Measurements from ENCODE around the gene XAGE5. TPM values are rescaled to one million over a fixed set of nuclear protein-coding genes. Genes with fewer than 3 reads are reported as not detected.

XAGE5 gene
- polyA plus RNA-seq, 1 donor (not counting 4 experiments of a cell fraction or from before 2014, with no cell fraction given), result not detected

DNA sequence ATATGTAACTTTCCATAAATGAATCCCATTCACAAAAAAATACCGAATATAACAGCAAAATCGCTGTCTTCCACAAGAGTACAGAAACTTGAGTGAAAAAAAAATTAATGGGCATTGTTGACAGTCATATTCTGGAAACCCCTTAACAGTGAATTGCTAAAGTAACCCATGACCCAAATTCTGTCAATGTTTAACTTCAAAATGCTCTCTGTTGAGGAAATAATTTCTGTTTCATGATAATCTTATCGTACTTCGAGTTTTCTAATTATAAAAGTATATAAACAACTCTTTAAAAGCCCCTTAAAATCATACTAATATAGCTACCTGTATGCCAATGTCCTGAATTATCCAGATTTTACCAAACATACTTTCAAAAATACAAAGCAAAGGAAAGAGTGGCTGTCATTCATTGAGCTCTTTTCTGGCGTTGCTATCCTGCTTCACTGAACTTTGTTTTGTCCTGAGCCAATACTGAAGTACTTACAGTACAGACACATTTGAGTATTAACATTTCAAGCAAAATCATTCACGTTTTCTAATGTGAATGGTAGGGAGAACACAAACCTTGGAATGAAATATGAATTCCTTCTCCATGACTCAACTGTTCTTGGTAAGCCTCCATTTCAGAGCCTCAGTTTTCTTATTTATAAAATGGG lies 54.4 kb downstream of the XAGE5 start:
- Histone ChIP-seq H3K27ac (ENCODE audit: control insufficient read depth, insufficient read depth, low read length) (no peak overlapping the region), H3K27me3 (ENCODE audit: control insufficient read depth, extremely low read depth, insufficient read depth, low read length) (no peaks in the 10 kb centered on the region), H3K36me3 (ENCODE audit: control insufficient read depth in 2 of 2, extremely low read depth in 1 of 2, insufficient read depth in 2 of 2, low read length in 2 of 2) (no peaks in the 10 kb centered on the region), H3K9me3 (ENCODE audit: control insufficient read depth, low read depth, low read length) (peaks cover 2% of the 10 kb centered on the region), H3K79me2 (ENCODE audit: control insufficient read depth, insufficient read depth, low read length) (no peaks in the 10 kb centered on the region), H3K4me1 (ENCODE audit: control insufficient read depth, extremely low read depth, insufficient read depth, low read length) (no peaks in the 10 kb centered on the region), H3K4me2 (ENCODE audit: control insufficient read depth, extremely low read depth, insufficient read depth, low read depth, low read length) (no peak overlapping the region), H3K9me1 (ENCODE audit: control insufficient read depth, extremely low read depth, insufficient read depth, low read length) (no peaks in the 10 kb centered on the region), H2AFZ (ENCODE audit: control insufficient read depth, low read length) (no peak overlapping the region), H3K9ac (ENCODE audit: control insufficient read depth, extremely low read depth, insufficient read depth, low read length) (no peak overlapping the region), H3K4me3 (ENCODE audit: control insufficient read depth in 2 of 3, extremely low read depth in 1 of 3, insufficient read depth in 2 of 3, low read depth in 1 of 3, low read length in 3 of 3) (no peak overlapping the region), H4K20me1 (ENCODE audit: control insufficient read depth, extremely low read depth, insufficient read depth, low read length) (no peaks in the 10 kb centered on the region)
- TF ChIP-seq CTCF (optimal IDR thresholded peaks at IDR 0.05 in 1 of 3, IDR thresholded peaks at IDR 0.05 in 1 of 3, conservative IDR thresholded peaks at IDR 0.05 in 1 of 3; ENCODE audit: extremely low read depth in 1 of 3, insufficient read depth in 2 of 3, low read length in 3 of 3), result no peak
- no peak for DNase-seq (ENCODE audit: low read depth, low spot score)
- dilution Hi-C loops (cut with MboI; ENCODE audit: extremely low pct_ligation_motif_present, low sequenced_read_pairs), result no loop called here
- FAIRE-seq, result no peak

Small RNAs within 50 kb of the gene (small RNA-seq; reads per million reads assigned to genes)
- gene AC244505.6 (ENCODE audit: insufficient read length in 3 of 3, low read depth in 3 of 3, low replicate concordance in 1 of 3) (0 reads per million in 3 experiments), gene AC244505.7 (ENCODE audit: insufficient read length in 3 of 3, low read depth in 3 of 3, low replicate concordance in 1 of 3) (0 reads per million in 3 experiments)

Other genes starting within 250 kb of the XAGE5 start
- gene SSX7, start 156.4 kb upstream of the XAGE5 start, polyA plus RNA-seq, result not detected in 3 replicates
- not detected in 3 replicates for gene SSX2, start 104.1 kb upstream of the XAGE5 start, polyA plus RNA-seq
- not detected in 3 replicates for gene SSX2B, start 60.0 kb upstream of the XAGE5 start, polyA plus RNA-seq
- gene SPANXN5, start 13.9 kb upstream of the XAGE5 start, polyA plus RNA-seq, result 0.07 to 0.08 TPM in 2 of 3 replicates, not detected in the other
- gene XAGE3, start 56.8 kb downstream of the XAGE5 start, polyA plus RNA-seq, result not detected in 3 replicates
- 12.0 to 16.8 TPM (median 12.4 TPM) in 3 replicates for gene FAM156B, start 86.0 kb downstream of the XAGE5 start, polyA plus RNA-seq
- gene FAM156A, start 147.2 kb downstream of the XAGE5 start, polyA plus RNA-seq, result 11.2 to 17.2 TPM (median 12.8 TPM) in 3 replicates
- 0.08 to 0.20 TPM (median 0.10 TPM) in 3 replicates for gene GPR173, start 237.5 kb downstream of the XAGE5 start, polyA plus RNA-seq

Data from keratinocyte (primary cell).